ENCODE data around the gene EXOC2. TPM values are rescaled to one million over a fixed set of nuclear protein-coding genes. Genes with fewer than 3 reads are reported as not detected.

Gene EXOC2
- total RNA-seq, 2 experiments from 2014 or later, result 22.5 to 24.8 TPM

- H3K4me1 ChIP-seq (ENCODE audit: insufficient read depth, low read length, poor library complexity, severe bottlenecking), result no peaks in the 10 kb centered on the region
- no peaks in the 10 kb centered on the region for H3K36me3 ChIP-seq (ENCODE audit: insufficient read depth, low read length)
- no peak overlapping the region for H2AFZ ChIP-seq (ENCODE audit: low read length)
- H3K4me3 ChIP-seq (ENCODE audit: low read depth, low read length, poor library complexity, severe bottlenecking), result no peak overlapping the region
- H4K20me1 ChIP-seq (ENCODE audit: insufficient read depth, low read length), result no peaks in the 10 kb centered on the region
- TF ChIP-seq EZH2phosphoT487 (IDR thresholded peaks at IDR 0.05; ENCODE audit: borderline replicate concordance, low read depth, low read length), result no peak
- TF ChIP-seq, protein P1, sequence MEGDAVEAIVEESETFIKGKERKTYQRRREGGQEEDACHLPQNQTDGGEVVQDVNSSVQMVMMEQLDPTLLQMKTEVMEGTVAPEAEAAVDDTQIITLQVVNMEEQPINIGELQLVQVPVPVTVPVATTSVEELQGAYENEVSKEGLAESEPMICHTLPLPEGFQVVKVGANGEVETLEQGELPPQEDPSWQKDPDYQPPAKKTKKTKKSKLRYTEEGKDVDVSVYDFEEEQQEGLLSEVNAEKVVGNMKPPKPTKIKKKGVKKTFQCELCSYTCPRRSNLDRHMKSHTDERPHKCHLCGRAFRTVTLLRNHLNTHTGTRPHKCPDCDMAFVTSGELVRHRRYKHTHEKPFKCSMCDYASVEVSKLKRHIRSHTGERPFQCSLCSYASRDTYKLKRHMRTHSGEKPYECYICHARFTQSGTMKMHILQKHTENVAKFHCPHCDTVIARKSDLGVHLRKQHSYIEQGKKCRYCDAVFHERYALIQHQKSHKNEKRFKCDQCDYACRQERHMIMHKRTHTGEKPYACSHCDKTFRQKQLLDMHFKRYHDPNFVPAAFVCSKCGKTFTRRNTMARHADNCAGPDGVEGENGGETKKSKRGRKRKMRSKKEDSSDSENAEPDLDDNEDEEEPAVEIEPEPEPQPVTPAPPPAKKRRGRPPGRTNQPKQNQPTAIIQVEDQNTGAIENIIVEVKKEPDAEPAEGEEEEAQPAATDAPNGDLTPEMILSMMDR (conservative IDR thresholded peaks at IDR 0.05; ENCODE audit: low read length), result no peak
- no peaks in the 10 kb centered on the region for H3K79me2 ChIP-seq (ENCODE audit: insufficient read depth, low read depth, low read length)
- intact Hi-C loops (cut with micrococcal nuclease; ENCODE audit: unreplicated experiment), result no loop called here
- no peak for DNase-seq (ENCODE audit: low spot score)
- H3K27ac ChIP-seq (ENCODE audit: low read depth, low read length, poor library complexity, severe bottlenecking), result no peak overlapping the region
- ChIA-PET CTCF (ENCODE audit: unreplicated experiment) (no interaction called here), POLR2A (interaction anchor here (0.6 kb wide), 3 partner anchors 33 to 82 kb away, joined by 3 to 6 read pairs (median 3); no protein-coding TSS in a partner anchor)
- H3K9me3 ChIP-seq (ENCODE audit: low read length), result no peaks in the 10 kb centered on the region
- no peak overlapping the region for H3K4me2 ChIP-seq (ENCODE audit: low read length)
- BruUV-seq (replicated peaks), result no TSS peak
- H3K9me2 ChIP-seq (ENCODE audit: insufficient read depth, low read length), result no peaks in the 10 kb centered on the region
Observed at GRCh38 chr6:441126-441920, 251.6 kb downstream of the EXOC2 start.

- Histone ChIP-seq H3K4me1 (ENCODE audit: insufficient read depth, low read length, poor library complexity, severe bottlenecking) (peaks cover 2% of the 10 kb centered on the region), H3K36me3 (ENCODE audit: insufficient read depth, low read length) (no peaks in the 10 kb centered on the region), H3K9me2 (ENCODE audit: insufficient read depth, low read length) (no peaks in the 10 kb centered on the region), H3K4me3 (ENCODE audit: low read depth, low read length, poor library complexity, severe bottlenecking) (no peak overlapping the region), H4K20me1 (ENCODE audit: insufficient read depth, low read length) (no peaks in the 10 kb centered on the region), H3K9me3 (ENCODE audit: low read length) (no peaks in the 10 kb centered on the region), H3K4me2 (ENCODE audit: low read length) (no peak overlapping the region), H2AFZ (ENCODE audit: low read length) (no peak overlapping the region), H3K79me2 (ENCODE audit: insufficient read depth, low read depth, low read length) (no peaks in the 10 kb centered on the region), H3K27ac (ENCODE audit: low read depth, low read length, poor library complexity, severe bottlenecking) (no peak overlapping the region)
- intact Hi-C loops (cut with micrococcal nuclease; ENCODE audit: unreplicated experiment), result no loop called here
- no peak for TF ChIP-seq EZH2phosphoT487 (IDR thresholded peaks at IDR 0.05; ENCODE audit: borderline replicate concordance, low read depth, low read length)
- TF ChIP-seq, protein P1 (conservative IDR thresholded peaks at IDR 0.05; ENCODE audit: low read length), result no peak
- ChIA-PET POLR2A (no interaction called here), CTCF (ENCODE audit: unreplicated experiment) (no interaction called here)
- no peak for DNase-seq (ENCODE audit: low spot score)
- no TSS peak for BruUV-seq (replicated peaks)
Observed at GRCh38 chr6:439641-440167, 253.2 kb downstream of the EXOC2 start.

DNA sequence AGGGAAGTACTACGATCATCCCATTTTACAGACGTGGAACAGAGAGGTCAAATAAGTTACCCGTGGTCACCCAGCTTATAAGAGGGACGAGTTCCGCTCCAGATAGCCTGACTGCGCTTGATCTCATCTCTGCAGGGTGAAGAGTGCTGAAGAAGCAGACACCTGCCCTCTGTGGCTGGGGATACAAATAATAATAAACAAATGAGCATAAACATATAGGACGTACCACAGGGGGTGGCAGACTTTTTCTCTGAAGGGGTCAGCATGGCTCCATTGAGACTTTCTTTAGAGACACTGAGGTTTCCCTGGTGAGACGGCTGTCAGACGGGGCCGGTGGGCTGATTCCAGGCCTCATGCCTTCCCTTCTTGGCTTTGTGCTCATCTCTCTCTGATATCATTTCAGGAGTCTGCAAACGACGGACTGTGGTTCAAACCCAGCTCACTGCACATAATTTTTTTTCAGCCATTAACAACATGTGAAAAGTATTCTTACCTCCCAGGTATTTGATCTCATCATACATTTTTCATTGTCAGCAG lies 254.2 kb downstream of the EXOC2 start:
- Histone ChIP-seq H3K9me2 (ENCODE audit: insufficient read depth, low read length) (no peaks in the 10 kb centered on the region), H3K79me2 (ENCODE audit: insufficient read depth, low read depth, low read length) (no peaks in the 10 kb centered on the region), H2AFZ (ENCODE audit: low read length) (no peak overlapping the region), H3K4me3 (ENCODE audit: low read depth, low read length, poor library complexity, severe bottlenecking) (no peak overlapping the region), H3K27ac (ENCODE audit: low read depth, low read length, poor library complexity, severe bottlenecking) (no peak overlapping the region), H4K20me1 (ENCODE audit: insufficient read depth, low read length) (no peaks in the 10 kb centered on the region), H3K9me3 (ENCODE audit: low read length) (no peaks in the 10 kb centered on the region), H3K36me3 (ENCODE audit: insufficient read depth, low read length) (no peaks in the 10 kb centered on the region), H3K4me2 (ENCODE audit: low read length) (no peak overlapping the region), H3K4me1 (ENCODE audit: insufficient read depth, low read length, poor library complexity, severe bottlenecking) (peaks cover 7% of the 10 kb centered on the region)
- no TSS peak for BruUV-seq (replicated peaks)
- ChIA-PET POLR2A (no interaction called here), CTCF (ENCODE audit: unreplicated experiment) (no interaction called here)
- intact Hi-C loops (cut with micrococcal nuclease; ENCODE audit: unreplicated experiment), result no loop called here
- no peak for DNase-seq (ENCODE audit: low spot score)
- TF ChIP-seq EZH2phosphoT487 (IDR thresholded peaks at IDR 0.05; ENCODE audit: borderline replicate concordance, low read depth, low read length), result no peak
- TF ChIP-seq, protein P1 (conservative IDR thresholded peaks at IDR 0.05; ENCODE audit: low read length), result no peak

All from OCI-LY7 (cell line).